Astrocyte (in vitro differentiated cells and primary cell): ENCODE data around the gene UGT1A3. TPM values are rescaled to one million over a fixed set of nuclear protein-coding genes. Genes with fewer than 3 reads are reported as not detected.

Source experiments
- DNase-seq: peaks from one replicate; pipeline ENCODE4 v3.0.0-alpha.2; 2010; ENCODE audit warnings: low read depth
- FAIRE-seq: peaks from 2 replicates; lab custom pipeline; 2011; peaks lifted over from hg19 to GRCh38; lab: Jason Lieb, UNC
- H2AFZ ChIP-seq: 2 replicates; pipeline ENCODE4 v1.6.0; 2012; ENCODE audit warnings: low read depth, low read length, inconsistent platforms
- H3K27ac ChIP-seq: 2 replicates; pipeline ENCODE4 v1.5.1; 2011; ENCODE audit warnings: low read depth, low read length, inconsistent platforms
- H3K27me3 ChIP-seq: 2 replicates; pipeline ENCODE4 v1.6.0; 2011; ENCODE audit warnings: low read length, inconsistent platforms; ENCODE audit not compliant: insufficient read depth
- H3K36me3 ChIP-seq: 2 replicates; pipeline ENCODE4 v1.5.1; 2011; ENCODE audit warnings: low read length, inconsistent platforms; ENCODE audit not compliant: insufficient read depth
- H3K4me1 ChIP-seq: 2 replicates; pipeline ENCODE4 v1.5.1; 2011; ENCODE audit warnings: low read length, inconsistent platforms; ENCODE audit not compliant: insufficient read depth
- H3K4me2 ChIP-seq: 2 replicates; pipeline ENCODE4 v1.6.0; 2012; ENCODE audit warnings: low read length, inconsistent platforms
- H3K4me3 ChIP-seq: 2 replicates; pipeline ENCODE4 v1.5.1; 2011; ENCODE audit warnings: low read depth, mild to moderate bottlenecking, low read length, inconsistent platforms; ENCODE audit not compliant: insufficient read depth
- H3K79me2 ChIP-seq: 2 replicates; pipeline ENCODE4 v1.6.0; 2012; ENCODE audit warnings: mild to moderate bottlenecking, low read length, inconsistent platforms; ENCODE audit not compliant: insufficient read depth
- H3K9ac ChIP-seq: 2 replicates; pipeline ENCODE4 v1.6.0; 2012; ENCODE audit warnings: mild to moderate bottlenecking, low read length, inconsistent platforms
- H3K9me3 ChIP-seq: 2 replicates; pipeline ENCODE4 v1.5.1; 2012; ENCODE audit warnings: low read depth, mild to moderate bottlenecking, low read length, inconsistent platforms; ENCODE audit not compliant: insufficient read depth
- H4K20me1 ChIP-seq: 2 replicates; pipeline ENCODE4 v1.6.0; 2012; ENCODE audit warnings: low read length, inconsistent platforms; ENCODE audit not compliant: insufficient read depth
- H3K27ac Mint-ChIP-seq: one replicate; pipeline ENCODE4 v1.8.0; 2021; ENCODE audit warnings: mild to moderate bottlenecking, mixed read lengths; ENCODE audit not compliant: unreplicated experiment
- H3K27me3 Mint-ChIP-seq: one replicate; pipeline ENCODE4 v1.8.0; 2021; ENCODE audit warnings: low read depth, mixed read lengths; ENCODE audit not compliant: unreplicated experiment
- H3K36me3 Mint-ChIP-seq: one replicate; pipeline ENCODE4 v1.8.0; 2021; ENCODE audit warnings: low read depth, mixed read lengths; ENCODE audit not compliant: unreplicated experiment
- H3K4me1 Mint-ChIP-seq: one replicate; pipeline ENCODE4 v1.8.0; 2021; ENCODE audit warnings: low read depth, mixed read lengths; ENCODE audit not compliant: unreplicated experiment
- H3K4me3 Mint-ChIP-seq: one replicate; pipeline ENCODE4 v1.8.0; 2021; ENCODE audit warnings: mild to moderate bottlenecking, moderate library complexity, mixed read lengths; ENCODE audit not compliant: unreplicated experiment
- H3K9me3 Mint-ChIP-seq: one replicate; pipeline ENCODE4 v1.8.0; 2021; ENCODE audit warnings: mild to moderate bottlenecking, mixed read lengths; ENCODE audit not compliant: unreplicated experiment
- CTCF ChIP-seq: IDR thresholded peaks from 2 replicates; pipeline ENCODE4 v1.5.1; 2011; ENCODE audit warnings: low read depth, mild to moderate bottlenecking, inconsistent platforms, low read length, moderate library complexity; ENCODE audit not compliant: insufficient read depth
- EZH2 ChIP-seq: IDR thresholded peaks from 2 replicates; pipeline ENCODE4 v1.6.1; 2012; ENCODE audit warnings: mild to moderate bottlenecking, low read length, inconsistent platforms; ENCODE audit not compliant: insufficient read depth
- total RNA-seq: library from RNA; stranded (reverse); gene quantifications from 2 replicates; pipeline ENCODE4 v1.2.1, GENCODE V29; 2021

UGT1A3 gene
- total RNA-seq, 1 donor from 2014 or later = not detected

GRCh38 chr2:233814056-233814835, 85.4 kb downstream of the UGT1A3 start:
- TF ChIP-seq CTCF (no peak), EZH2 (no peak)
- FAIRE-seq (no peak), DNase-seq (no peak)
- no peak overlapping the region for H3K4me3 ChIP-seq
- no peaks in the 10 kb centered on the region for H3K9me3 ChIP-seq
- H3K9ac ChIP-seq = no peak overlapping the region
- no peak overlapping the region for H2AFZ ChIP-seq
- H3K27ac ChIP-seq = no peak overlapping the region
- no peaks in the 10 kb centered on the region for H3K36me3 ChIP-seq
- Mint-ChIP-seq H3K27me3 (peaks cover 28% of the 10 kb centered on the region), H3K36me3 (no peaks in the 10 kb centered on the region), H3K4me3 (no peak overlapping the region), H3K9me3 (no peaks in the 10 kb centered on the region), H3K4me1 (no peaks in the 10 kb centered on the region), H3K27ac (no peak overlapping the region)
- no peaks in the 10 kb centered on the region for H3K4me1 ChIP-seq
- peaks cover 4% of the 10 kb centered on the region for H3K27me3 ChIP-seq
- no peak overlapping the region for H3K4me2 ChIP-seq
- no peaks in the 10 kb centered on the region for H4K20me1 ChIP-seq
- no peaks in the 10 kb centered on the region for H3K79me2 ChIP-seq

- Mint-ChIP-seq H3K9me3 (no peaks in the 10 kb centered on the region), H3K4me1 (no peaks in the 10 kb centered on the region), H3K27me3 (peaks cover 30% of the 10 kb centered on the region), H3K27ac (no peak overlapping the region), H3K36me3 (no peaks in the 10 kb centered on the region), H3K4me3 (no peak overlapping the region)
- Histone ChIP-seq H3K4me2 (no peak overlapping the region), H3K27ac (no peak overlapping the region), H3K79me2 (no peaks in the 10 kb centered on the region), H4K20me1 (no peaks in the 10 kb centered on the region), H3K27me3 (peaks cover 2% of the 10 kb centered on the region), H2AFZ (no peak overlapping the region), H3K4me3 (no peak overlapping the region), H3K36me3 (no peaks in the 10 kb centered on the region), H3K4me1 (no peaks in the 10 kb centered on the region), H3K9me3 (no peaks in the 10 kb centered on the region), H3K9ac (no peak overlapping the region)
- TF ChIP-seq EZH2 = no peak
- no peak for TF ChIP-seq CTCF
- DNase-seq (peak; percentile 20), FAIRE-seq (no peak)
Measured at GRCh38 chr2:233815861-233816260, 87.0 kb downstream of the UGT1A3 start.

- Histone ChIP-seq H3K79me2 (no peaks in the 10 kb centered on the region), H3K4me2 (no peak overlapping the region), H3K27me3 (peaks cover under 1% of the 10 kb centered on the region), H2AFZ (no peak overlapping the region), H3K4me1 (no peaks in the 10 kb centered on the region), H3K4me3 (no peak overlapping the region), H3K27ac (no peak overlapping the region), H3K9ac (no peak overlapping the region), H4K20me1 (no peaks in the 10 kb centered on the region), H3K9me3 (no peaks in the 10 kb centered on the region), H3K36me3 (no peaks in the 10 kb centered on the region)
- TF ChIP-seq EZH2 (no peak), CTCF (no peak)
- no peak overlapping the region for H3K27ac Mint-ChIP-seq
- H3K27me3 Mint-ChIP-seq = peaks cover 30% of the 10 kb centered on the region
- DNase-seq (no peak), FAIRE-seq (no peak)
- no peak overlapping the region for H3K4me3 Mint-ChIP-seq
- no peaks in the 10 kb centered on the region for H3K9me3 Mint-ChIP-seq
- no peaks in the 10 kb centered on the region for H3K36me3 Mint-ChIP-seq
- H3K4me1 Mint-ChIP-seq = no peaks in the 10 kb centered on the region
Measured at GRCh38 chr2:233816334-233816733, 87.5 kb downstream of the UGT1A3 start.
